ENCODE measurements around the gene PRKCH. TPM values are rescaled to one million over a fixed set of nuclear protein-coding genes. Genes with fewer than 3 reads are reported as not detected.

Gene PRKCH
- total RNA-seq, 1 experiment from 2014 or later, result 2.7 TPM

DNA sequence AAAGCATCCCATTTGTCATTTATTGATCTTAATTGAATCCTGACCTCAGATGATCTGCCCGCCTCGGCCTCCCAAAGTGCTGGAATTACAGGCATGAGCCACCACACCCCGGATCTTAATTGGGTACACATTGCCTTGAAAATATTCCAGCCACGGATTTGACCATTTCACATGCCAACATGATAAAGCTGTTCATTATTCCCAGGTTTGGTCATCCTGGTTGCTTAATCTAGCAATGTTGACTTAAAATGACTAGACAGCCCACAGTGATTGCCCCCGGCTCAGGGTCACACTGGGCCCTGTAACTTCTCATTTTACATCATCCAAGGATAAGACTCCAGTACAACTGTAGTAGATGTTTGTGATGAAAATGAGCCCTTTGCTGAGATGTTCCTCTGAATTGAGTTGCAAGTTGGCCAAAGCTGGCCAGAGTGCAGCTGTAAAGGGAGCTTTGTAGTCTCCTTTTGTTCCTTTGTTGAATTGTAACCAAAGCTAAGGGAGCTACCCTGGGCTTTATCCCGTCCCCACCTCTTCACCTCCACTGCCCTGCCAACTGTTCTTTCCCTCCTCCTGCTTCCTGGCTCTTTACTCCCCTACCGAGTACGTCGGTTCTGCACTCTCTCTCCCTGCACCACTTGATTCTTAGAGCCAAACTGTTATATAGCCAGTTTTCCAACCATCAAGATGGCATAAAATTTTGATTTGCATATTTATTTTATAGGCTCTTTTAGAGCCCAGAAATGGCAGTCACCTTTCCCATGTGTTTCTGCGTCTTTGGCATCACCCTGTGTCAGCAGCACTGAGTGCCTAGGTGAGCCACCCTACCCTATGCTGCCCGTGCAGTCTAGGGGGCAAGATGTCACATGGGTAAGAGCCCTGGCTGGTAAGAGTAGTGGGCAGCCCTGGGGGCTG, 232.6 kb downstream of the PRKCH start:
- CTCF ChIA-PET, result interaction anchor here (0.6 kb wide), 1 partner anchor 10 kb away, joined by 3 read pairs; no protein-coding TSS in a partner anchor
- no TSS peak for BruUV-seq (replicated peaks)
- Histone ChIP-seq H3K9me3 (ENCODE audit: control insufficient read depth, insufficient read depth, low read depth, low read length) (no peaks in the 10 kb centered on the region), H3K27me3 (ENCODE audit: control insufficient read depth, insufficient read depth, low read length) (no peaks in the 10 kb centered on the region), H3K4me1 (ENCODE audit: control insufficient read depth, insufficient read depth, low read length) (no peaks in the 10 kb centered on the region), H3K4me3 (ENCODE audit: low read depth in 2 of 2, low read length in 2 of 2) (no peak overlapping the region), H3K36me3 (ENCODE audit: control insufficient read depth, insufficient read depth, low read length) (no peaks in the 10 kb centered on the region), H3K27ac (ENCODE audit: low read length) (no peak overlapping the region)
- no peak for DNase-seq (ENCODE audit: low read depth, low spot score)
- POLR2A ChIA-PET, result no interaction called here
- intact Hi-C loops (cut with micrococcal nuclease; ENCODE audit: unreplicated experiment) (no loop called here), in situ Hi-C loops (cut with HindIII; ENCODE audit: low pct_unique_long_range_greater_than_20kb, low sequenced_read_pairs) (no loop called here)
- no peak; the same call in 1 of the 2 replicates for ATAC-seq
- TF ChIP-seq, protein P1, sequence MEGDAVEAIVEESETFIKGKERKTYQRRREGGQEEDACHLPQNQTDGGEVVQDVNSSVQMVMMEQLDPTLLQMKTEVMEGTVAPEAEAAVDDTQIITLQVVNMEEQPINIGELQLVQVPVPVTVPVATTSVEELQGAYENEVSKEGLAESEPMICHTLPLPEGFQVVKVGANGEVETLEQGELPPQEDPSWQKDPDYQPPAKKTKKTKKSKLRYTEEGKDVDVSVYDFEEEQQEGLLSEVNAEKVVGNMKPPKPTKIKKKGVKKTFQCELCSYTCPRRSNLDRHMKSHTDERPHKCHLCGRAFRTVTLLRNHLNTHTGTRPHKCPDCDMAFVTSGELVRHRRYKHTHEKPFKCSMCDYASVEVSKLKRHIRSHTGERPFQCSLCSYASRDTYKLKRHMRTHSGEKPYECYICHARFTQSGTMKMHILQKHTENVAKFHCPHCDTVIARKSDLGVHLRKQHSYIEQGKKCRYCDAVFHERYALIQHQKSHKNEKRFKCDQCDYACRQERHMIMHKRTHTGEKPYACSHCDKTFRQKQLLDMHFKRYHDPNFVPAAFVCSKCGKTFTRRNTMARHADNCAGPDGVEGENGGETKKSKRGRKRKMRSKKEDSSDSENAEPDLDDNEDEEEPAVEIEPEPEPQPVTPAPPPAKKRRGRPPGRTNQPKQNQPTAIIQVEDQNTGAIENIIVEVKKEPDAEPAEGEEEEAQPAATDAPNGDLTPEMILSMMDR (IDR thresholded peaks at IDR 0.05), result no peak
- TF ChIP-seq, protein P2, sequence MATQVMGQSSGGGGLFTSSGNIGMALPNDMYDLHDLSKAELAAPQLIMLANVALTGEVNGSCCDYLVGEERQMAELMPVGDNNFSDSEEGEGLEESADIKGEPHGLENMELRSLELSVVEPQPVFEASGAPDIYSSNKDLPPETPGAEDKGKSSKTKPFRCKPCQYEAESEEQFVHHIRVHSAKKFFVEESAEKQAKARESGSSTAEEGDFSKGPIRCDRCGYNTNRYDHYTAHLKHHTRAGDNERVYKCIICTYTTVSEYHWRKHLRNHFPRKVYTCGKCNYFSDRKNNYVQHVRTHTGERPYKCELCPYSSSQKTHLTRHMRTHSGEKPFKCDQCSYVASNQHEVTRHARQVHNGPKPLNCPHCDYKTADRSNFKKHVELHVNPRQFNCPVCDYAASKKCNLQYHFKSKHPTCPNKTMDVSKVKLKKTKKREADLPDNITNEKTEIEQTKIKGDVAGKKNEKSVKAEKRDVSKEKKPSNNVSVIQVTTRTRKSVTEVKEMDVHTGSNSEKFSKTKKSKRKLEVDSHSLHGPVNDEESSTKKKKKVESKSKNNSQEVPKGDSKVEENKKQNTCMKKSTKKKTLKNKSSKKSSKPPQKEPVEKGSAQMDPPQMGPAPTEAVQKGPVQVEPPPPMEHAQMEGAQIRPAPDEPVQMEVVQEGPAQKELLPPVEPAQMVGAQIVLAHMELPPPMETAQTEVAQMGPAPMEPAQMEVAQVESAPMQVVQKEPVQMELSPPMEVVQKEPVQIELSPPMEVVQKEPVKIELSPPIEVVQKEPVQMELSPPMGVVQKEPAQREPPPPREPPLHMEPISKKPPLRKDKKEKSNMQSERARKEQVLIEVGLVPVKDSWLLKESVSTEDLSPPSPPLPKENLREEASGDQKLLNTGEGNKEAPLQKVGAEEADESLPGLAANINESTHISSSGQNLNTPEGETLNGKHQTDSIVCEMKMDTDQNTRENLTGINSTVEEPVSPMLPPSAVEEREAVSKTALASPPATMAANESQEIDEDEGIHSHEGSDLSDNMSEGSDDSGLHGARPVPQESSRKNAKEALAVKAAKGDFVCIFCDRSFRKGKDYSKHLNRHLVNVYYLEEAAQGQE (IDR thresholded peaks at IDR 0.05; ENCODE audit: insufficient read depth in 1 of 2, low read depth in 2 of 2, low read length in 1 of 2), result no peak
- TF ChIP-seq TCF7L2 (IDR thresholded peaks at IDR 0.05; ENCODE audit: low read depth, low read length) (no peak), SIN3A (IDR thresholded peaks at IDR 0.05; ENCODE audit: borderline replicate concordance, insufficient read depth, low read depth, low read length) (no peak), POLR2AphosphoS5 (IDR thresholded peaks at IDR 0.05; ENCODE audit: low read depth, low read length) (no peak)

DNA sequence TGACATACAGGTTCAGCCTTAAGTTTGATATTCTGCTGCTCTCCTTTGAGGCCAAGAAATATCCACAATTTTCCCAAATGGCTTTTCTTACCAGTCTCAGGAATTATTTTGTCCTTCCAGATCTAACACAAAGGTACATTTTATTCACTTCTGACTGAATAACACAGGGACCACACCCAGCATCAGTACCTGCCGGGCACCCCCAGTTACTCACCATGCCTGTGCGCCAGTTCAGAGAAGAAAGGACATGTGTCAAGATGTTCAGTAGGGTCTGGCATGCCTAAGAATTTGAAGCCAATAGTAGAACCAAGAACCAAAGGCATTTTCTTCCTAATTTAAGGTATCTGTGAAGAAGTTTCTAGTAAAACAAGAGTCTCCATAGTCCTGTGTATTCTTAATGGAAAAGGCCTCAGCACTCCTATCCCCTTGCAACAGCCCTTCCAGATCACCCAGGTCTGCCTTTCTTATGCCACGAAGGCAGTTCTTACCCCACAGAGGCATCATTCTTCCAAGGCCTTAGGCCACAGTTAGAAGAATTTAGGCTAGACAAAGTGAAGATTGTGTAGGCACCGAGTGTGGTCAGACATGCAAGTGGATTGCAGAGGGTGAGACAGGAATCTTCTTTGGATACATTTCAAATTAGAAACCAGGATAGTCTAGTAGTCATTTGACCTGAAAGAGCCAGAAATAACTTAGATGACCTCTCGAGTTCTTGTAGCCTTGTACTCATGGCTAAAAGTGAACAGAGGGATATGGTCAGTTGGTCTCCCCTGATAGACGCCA, 233.9 kb downstream of the PRKCH start:
- H3K27ac ChIP-seq (ENCODE audit: low read length), result no peak overlapping the region
- BruUV-seq (replicated peaks), result no TSS peak
- H3K9me3 ChIP-seq (ENCODE audit: control insufficient read depth, insufficient read depth, low read depth, low read length), result no peaks in the 10 kb centered on the region
- POLR2A ChIA-PET, result no interaction called here
- no peak overlapping the region for H3K4me3 ChIP-seq (ENCODE audit: low read depth in 2 of 2, low read length in 2 of 2)
- H3K4me1 ChIP-seq (ENCODE audit: control insufficient read depth, insufficient read depth, low read length), result peaks cover 2% of the 10 kb centered on the region; the same call in 1 of the 2 replicates
- CTCF ChIA-PET, result no interaction called here
- TF ChIP-seq, protein P1 (IDR thresholded peaks at IDR 0.05), result no peak
- no peak for TF ChIP-seq SIN3A (IDR thresholded peaks at IDR 0.05; ENCODE audit: borderline replicate concordance, insufficient read depth, low read depth, low read length)
- TF ChIP-seq TCF7L2 (IDR thresholded peaks at IDR 0.05; ENCODE audit: low read depth, low read length), result no peak
- TF ChIP-seq, protein P2 (IDR thresholded peaks at IDR 0.05; ENCODE audit: insufficient read depth in 1 of 2, low read depth in 2 of 2, low read length in 1 of 2), result no peak
- no peak for TF ChIP-seq POLR2AphosphoS5 (IDR thresholded peaks at IDR 0.05; ENCODE audit: low read depth, low read length)
- H3K27me3 ChIP-seq (ENCODE audit: control insufficient read depth, insufficient read depth, low read length), result no peaks in the 10 kb centered on the region
- no peak for DNase-seq (ENCODE audit: low read depth, low spot score)
- ATAC-seq, result no peak
- in situ Hi-C loops (cut with HindIII; ENCODE audit: low pct_unique_long_range_greater_than_20kb, low sequenced_read_pairs) (no loop called here), intact Hi-C loops (cut with micrococcal nuclease; ENCODE audit: unreplicated experiment) (no loop called here)
- H3K36me3 ChIP-seq (ENCODE audit: control insufficient read depth, insufficient read depth, low read length), result no peaks in the 10 kb centered on the region

Measured in Panc1 (cell line).